Trophoblast cell (in vitro differentiated cells and primary cell): ENCODE measurements around the gene DNAAF3.

Experiments used
- DNase-seq, 2 donors: peaks; one replicate each; pipeline ENCODE4 v3.0.0-alpha.2; 2016
- H2AFZ ChIP-seq: 2 replicates; pipeline ENCODE4 v1.6.1; 2013; ENCODE audit warnings: low read length, moderate library complexity, mild to moderate bottlenecking; ENCODE audit not compliant: insufficient read depth, poor library complexity
- H2AK5ac ChIP-seq: 2 replicates; pipeline ENCODE4 v1.6.1; 2013; ENCODE audit warnings: mild to moderate bottlenecking, low read length
- H2BK120ac ChIP-seq: 2 replicates; pipeline ENCODE4 v1.6.1; 2013; ENCODE audit warnings: low read length, mild to moderate bottlenecking, moderate library complexity; ENCODE audit not compliant: insufficient read depth, poor library complexity
- H2BK12ac ChIP-seq: 2 replicates; pipeline ENCODE4 v1.6.1; 2013; ENCODE audit warnings: mild to moderate bottlenecking, low read length, moderate library complexity
- H2BK5ac ChIP-seq: 2 replicates; pipeline ENCODE4 v1.6.1; 2013; ENCODE audit warnings: low read length, low read depth, moderate library complexity, mild to moderate bottlenecking; ENCODE audit not compliant: poor library complexity
- H3K14ac ChIP-seq: 2 replicates; pipeline ENCODE4 v1.6.1; 2013; ENCODE audit warnings: mild to moderate bottlenecking, low read length
- H3K18ac ChIP-seq: 2 replicates; pipeline ENCODE4 v1.6.1; 2013; ENCODE audit warnings: mild to moderate bottlenecking, low read length
- H3K23ac ChIP-seq: 2 replicates; pipeline ENCODE4 v1.6.1; 2013; ENCODE audit warnings: low read length
- H3K27ac ChIP-seq: 2 replicates; pipeline ENCODE4 v1.5.1; 2013; ENCODE audit warnings: low read depth, mild to moderate bottlenecking, inconsistent platforms, low read length, moderate library complexity
- H3K27me3 ChIP-seq: 2 replicates; pipeline ENCODE4 v1.6.1; 2013; ENCODE audit warnings: inconsistent platforms, mild to moderate bottlenecking, low read length, moderate library complexity; ENCODE audit not compliant: insufficient read depth
- H3K36me3 ChIP-seq, 2 experiments: 1 replicate in 1 of 2; 2 replicates in 1 of 2; pipeline ENCODE4 v1.6.1; 2013; ENCODE audit warnings: low read length in 2 of 2, mild to moderate bottlenecking in 2 of 2, moderate library complexity in 1 of 2; ENCODE audit not compliant: insufficient read depth in 2 of 2, control insufficient read depth in 1 of 2
- H3K4ac ChIP-seq: 2 replicates; pipeline ENCODE4 v1.6.1; 2013; ENCODE audit warnings: low read depth, mild to moderate bottlenecking, low read length, moderate library complexity
- H3K4me1 ChIP-seq, 2 experiments: 1 replicate in 1 of 2; 2 replicates in 1 of 2; pipeline ENCODE4 v1.6.1; 2013; ENCODE audit warnings: low read length in 2 of 2, mild to moderate bottlenecking in 2 of 2, moderate library complexity in 1 of 2; ENCODE audit not compliant: insufficient read depth in 2 of 2, control insufficient read depth in 1 of 2
- H3K4me2 ChIP-seq: 2 replicates; pipeline ENCODE4 v1.6.1; 2013; ENCODE audit warnings: inconsistent platforms, mild to moderate bottlenecking, low read length, moderate library complexity
- H3K4me3 ChIP-seq: 2 replicates; pipeline ENCODE4 v1.5.1; 2013; ENCODE audit warnings: mild to moderate bottlenecking, low read depth, low read length, inconsistent platforms
- H3K79me1 ChIP-seq: one replicate; pipeline ENCODE4 v1.6.1; 2013; ENCODE audit warnings: low read length
- H3K79me2 ChIP-seq: 2 replicates; pipeline ENCODE4 v1.6.1; 2013; ENCODE audit warnings: low read length, mild to moderate bottlenecking; ENCODE audit not compliant: control insufficient read depth, insufficient read depth, poor library complexity
- H3K9ac ChIP-seq: 2 replicates; pipeline ENCODE4 v1.6.1; 2013; ENCODE audit warnings: mild to moderate bottlenecking, low read length
- H3K9me3 ChIP-seq: 2 replicates; pipeline ENCODE4 v1.6.1; 2013; ENCODE audit warnings: low read depth, mild to moderate bottlenecking, control low read depth, inconsistent platforms, low read length; ENCODE audit not compliant: insufficient read depth
- H4K12ac ChIP-seq: 2 replicates; pipeline ENCODE4 v1.6.1; 2013; ENCODE audit warnings: low read depth, mild to moderate bottlenecking, low read length, moderate library complexity
- H4K8ac ChIP-seq: 2 replicates; pipeline ENCODE4 v1.6.1; 2013; ENCODE audit warnings: low read depth, mild to moderate bottlenecking, low read length, moderate library complexity
- H4K91ac ChIP-seq: one replicate; pipeline ENCODE4 v1.6.1; 2013; ENCODE audit warnings: low read depth, mild to moderate bottlenecking, low read length, moderate library complexity
- WGBS: extraction: QIAGEN DNeasy Blood & Tissue Kit; methylation state at CpG from one replicate; pipeline ENCODE4 v1.1.7; 2013; ENCODE audit warnings: missing lambda C conversion rate; ENCODE audit not compliant: insufficient read length, insufficient coverage; ENCODE audit errors: extremely low coverage; 5-methylcytosine and 5-hydroxymethylcytosine counted together

The DNAAF3 gene

DNA sequence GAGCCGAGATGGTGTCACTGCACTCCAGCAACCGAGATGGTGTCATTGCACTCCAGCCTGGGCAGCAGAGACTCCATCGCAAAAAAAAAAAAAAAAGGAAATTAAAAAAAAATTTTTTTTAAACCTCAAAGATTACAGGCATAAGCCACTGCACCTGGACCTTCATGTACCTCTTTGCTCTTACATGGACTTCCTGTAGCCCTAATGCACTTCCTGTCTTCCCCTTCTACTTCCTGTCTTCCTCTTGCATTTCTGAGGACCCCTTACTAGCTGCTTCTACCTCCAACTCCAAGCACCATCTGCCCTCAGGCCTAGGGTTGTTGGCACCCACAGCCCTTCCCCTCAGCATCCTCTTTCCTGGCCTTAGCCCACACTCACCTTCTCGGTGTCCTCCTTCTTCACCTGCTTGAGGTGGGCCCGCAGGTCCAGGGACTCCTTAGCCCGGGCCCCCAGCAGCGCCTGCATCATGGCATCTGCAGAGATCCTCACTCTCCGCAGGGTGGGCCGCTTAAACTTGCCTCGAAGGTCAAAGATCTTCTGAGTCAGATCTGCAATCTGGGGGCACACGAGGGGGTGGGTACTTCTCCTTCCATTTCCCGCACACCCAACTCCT is 12.7 kb downstream of the DNAAF3 start:
- H3K4me1 ChIP-seq, result peaks cover 2 to 4% of the 10 kb centered on the region in 2 experiments
- H3K4ac ChIP-seq, result no peak overlapping the region
- H3K4me2 ChIP-seq, result no peak overlapping the region
- H3K79me1 ChIP-seq, result no peaks in the 10 kb centered on the region
- H4K8ac ChIP-seq, result no peak overlapping the region
- H3K79me2 ChIP-seq, result no peaks in the 10 kb centered on the region
- H2AK5ac ChIP-seq, result no peak overlapping the region
- no peak overlapping the region for H4K12ac ChIP-seq
- no peak overlapping the region for H4K91ac ChIP-seq
- H3K4me3 ChIP-seq, result no peak overlapping the region
- H3K18ac ChIP-seq, result no peak overlapping the region
- H3K9me3 ChIP-seq, result peaks cover 10% of the 10 kb centered on the region
- H3K9ac ChIP-seq, result no peak overlapping the region
- no peak overlapping the region for H2BK5ac ChIP-seq
- H3K27me3 ChIP-seq, result peaks cover 15% of the 10 kb centered on the region
- no peak overlapping the region for H2BK12ac ChIP-seq
- WGBS, result no CpG with 5 or more reads among the region's 12 CpGs
- no peak for DNase-seq
- H3K27ac ChIP-seq, result no peak overlapping the region
- H3K14ac ChIP-seq, result no peak overlapping the region
- H3K23ac ChIP-seq, result no peak overlapping the region
- no peak overlapping the region for H2BK120ac ChIP-seq
- H2AFZ ChIP-seq, result no peak overlapping the region
- H3K36me3 ChIP-seq, result no peaks in the 10 kb centered on the region

DNA sequence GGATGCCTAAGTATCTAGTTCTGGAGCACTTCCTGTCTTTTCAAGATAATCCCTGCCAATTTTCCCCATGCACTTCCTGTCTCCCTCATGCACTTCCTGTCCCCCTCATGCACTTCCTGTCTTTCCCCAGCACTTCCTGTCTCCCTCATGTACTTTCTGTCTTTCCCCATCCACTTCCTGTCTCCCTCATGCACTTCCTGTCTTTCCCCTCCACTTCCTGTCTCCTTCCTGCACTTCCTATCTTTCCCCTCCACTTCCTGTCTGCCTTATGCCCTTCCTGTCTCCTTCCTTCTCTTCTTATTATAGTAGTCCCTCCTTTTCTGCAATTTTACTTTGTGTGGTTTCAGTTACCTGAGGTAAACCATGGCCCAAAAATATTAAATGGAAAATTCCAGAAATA is 14.4 kb downstream of the DNAAF3 start:
- H3K36me3 ChIP-seq, result no peaks in the 10 kb centered on the region
- H4K8ac ChIP-seq, result no peak overlapping the region
- DNase-seq, result no peak
- no peak overlapping the region for H3K4me2 ChIP-seq
- no peak overlapping the region for H3K4ac ChIP-seq
- no peak overlapping the region for H3K27ac ChIP-seq
- H3K9me3 ChIP-seq, result peaks cover 10% of the 10 kb centered on the region
- no peak overlapping the region for H2AFZ ChIP-seq
- H3K18ac ChIP-seq, result no peak overlapping the region
- H4K12ac ChIP-seq, result no peak overlapping the region
- no peak overlapping the region for H3K9ac ChIP-seq
- no peak overlapping the region for H4K91ac ChIP-seq
- no peaks in the 10 kb centered on the region for H3K79me2 ChIP-seq
- H3K23ac ChIP-seq, result no peak overlapping the region
- no peaks in the 10 kb centered on the region for H3K79me1 ChIP-seq
- H2BK120ac ChIP-seq, result no peak overlapping the region
- no peak overlapping the region for H3K4me3 ChIP-seq
- H3K27me3 ChIP-seq, result peaks cover 12% of the 10 kb centered on the region
- no peak overlapping the region for H2BK5ac ChIP-seq
- H3K4me1 ChIP-seq, result peaks cover 2 to 4% of the 10 kb centered on the region in 2 experiments
- no peak overlapping the region for H2BK12ac ChIP-seq
- H3K14ac ChIP-seq, result no peak overlapping the region
- no peak overlapping the region for H2AK5ac ChIP-seq

DNA sequence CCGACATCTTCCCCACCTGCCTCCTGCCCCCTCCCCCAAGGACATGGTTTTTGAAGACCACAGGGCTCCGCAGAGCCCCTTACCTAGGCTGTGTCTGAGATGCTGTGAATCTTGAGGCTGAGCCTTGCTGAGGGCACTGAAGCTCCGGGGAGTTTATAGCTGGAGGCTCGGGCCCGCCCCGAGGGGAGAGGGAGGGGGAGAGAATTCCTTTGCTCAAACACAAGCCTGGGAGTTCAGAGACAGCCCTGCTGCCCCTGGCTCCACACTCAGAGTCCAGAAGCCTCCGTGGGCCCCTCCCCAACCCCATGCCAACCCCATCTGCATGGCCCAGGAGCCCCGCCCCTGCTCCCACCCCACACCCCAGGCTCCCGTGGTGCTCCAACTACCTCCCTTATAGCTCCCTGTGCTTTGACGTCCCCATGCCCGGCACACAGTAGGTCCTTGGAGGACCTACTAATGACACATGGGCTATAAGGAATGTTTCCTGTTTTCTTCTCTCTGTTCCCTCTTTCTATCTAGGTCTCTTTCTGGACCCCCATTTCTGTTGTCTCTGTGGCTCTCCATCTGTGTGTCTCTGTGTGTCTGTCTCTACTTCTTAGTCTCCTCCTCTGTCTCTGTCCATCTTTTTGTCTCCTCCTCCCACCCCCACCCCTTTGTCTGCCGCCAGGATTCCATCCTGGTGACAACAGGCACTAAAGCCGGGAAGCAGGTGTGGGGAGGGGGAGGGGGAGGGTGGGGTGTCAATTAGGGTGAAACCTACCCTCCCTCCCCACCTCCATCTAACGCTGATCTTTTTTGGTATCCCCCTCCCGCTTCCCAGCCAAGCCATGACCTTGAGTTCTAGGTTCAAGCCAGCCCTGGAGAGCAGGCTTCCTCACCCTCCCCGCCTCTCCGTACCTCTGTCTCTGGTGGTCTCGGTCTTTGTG is 17.1 kb downstream of the DNAAF3 start, which contains the start of gene TNNT1:
TNNT1 (minus strand) TSS at position 129 of the 926 bp plus-strand sequence. CDS start 2,049 bp downstream, outside the sequence.
- Histone ChIP-seq H3K4me1 (peaks cover 2 to 9% of the 10 kb centered on the region in 2 experiments), H2AFZ (no peak within 1 kb of the TSS), H4K12ac (no peak within 1 kb of the TSS), H2BK120ac (no peak within 1 kb of the TSS), H2BK12ac (no peak within 1 kb of the TSS), H3K79me1 (no peaks in the 10 kb centered on the region), H4K91ac (no peak within 1 kb of the TSS), H2BK5ac (no peak within 1 kb of the TSS), H3K79me2 (no peaks in the 10 kb centered on the region), H3K9ac (no peak within 1 kb of the TSS), H3K4ac (no peak within 1 kb of the TSS), H3K23ac (no peak within 1 kb of the TSS), H3K4me2 (no peak within 1 kb of the TSS), H3K27ac (no peak within 1 kb of the TSS), H3K4me3 (no peak within 1 kb of the TSS), H3K36me3 (no peaks in the 10 kb centered on the region), H3K14ac (no peak within 1 kb of the TSS), H3K18ac (no peak within 1 kb of the TSS), H3K9me3 (peaks cover 2% of the 10 kb centered on the region), H3K27me3 (no peaks in the 10 kb centered on the region), H2AK5ac (no peak within 1 kb of the TSS), H4K8ac (no peak within 1 kb of the TSS)
- WGBS, result no CpG with 5 or more reads among the region's 18 CpGs
- peak in 1 of 2 donors; percentile 35 for DNase-seq

DNA sequence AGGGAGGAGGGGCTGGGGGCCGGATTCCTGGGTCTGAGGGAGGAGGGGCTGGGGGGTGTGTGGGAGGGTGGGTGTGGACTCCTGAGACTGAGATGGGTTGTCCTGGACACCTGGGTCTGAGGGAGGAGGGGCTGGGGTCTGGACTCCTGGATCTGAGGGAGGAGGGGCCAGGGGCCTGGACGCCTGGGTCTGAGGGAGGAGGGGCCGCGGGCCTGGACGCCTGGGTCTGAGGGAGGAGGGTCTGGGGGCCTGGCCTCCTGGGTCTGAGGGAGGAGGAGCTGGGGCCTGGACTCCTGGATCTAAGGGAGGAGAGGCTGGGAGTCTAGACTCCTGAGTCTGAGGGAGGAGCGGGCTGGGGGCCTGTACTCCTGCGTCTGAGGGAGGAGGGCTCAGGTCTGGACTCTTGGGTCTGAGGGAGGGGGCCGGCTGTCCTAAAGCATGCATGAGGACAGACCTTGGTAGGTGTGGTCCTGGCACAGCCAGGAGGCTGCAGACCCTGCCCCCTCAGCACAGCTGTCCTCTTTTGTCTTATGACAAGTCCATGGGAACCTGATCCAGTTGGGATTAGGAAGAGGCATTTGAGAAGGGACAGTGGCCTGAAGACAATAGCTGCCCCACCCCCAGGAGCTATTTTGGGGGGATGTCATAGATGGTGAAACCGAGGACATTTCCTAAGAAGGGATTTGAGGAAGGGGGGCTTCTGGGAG is 18.7 kb downstream of the DNAAF3 start:
- no peaks in the 10 kb centered on the region for H3K79me1 ChIP-seq
- no peak overlapping the region for H3K14ac ChIP-seq
- no peaks in the 10 kb centered on the region for H3K79me2 ChIP-seq
- H4K91ac ChIP-seq, result no peak overlapping the region
- no peak overlapping the region for H2BK120ac ChIP-seq
- WGBS, result no CpG with 5 or more reads among the region's 9 CpGs
- no peak overlapping the region for H4K8ac ChIP-seq
- H3K27ac ChIP-seq, result no peak overlapping the region
- H2BK12ac ChIP-seq, result no peak overlapping the region
- H3K4me2 ChIP-seq, result no peak overlapping the region
- DNase-seq, result no peak
- H2BK5ac ChIP-seq, result no peak overlapping the region
- H2AK5ac ChIP-seq, result no peak overlapping the region
- no peaks in the 10 kb centered on the region for H3K36me3 ChIP-seq
- H3K9me3 ChIP-seq, result no peaks in the 10 kb centered on the region
- no peak overlapping the region for H3K4ac ChIP-seq
- no peak overlapping the region for H3K9ac ChIP-seq
- H3K4me1 ChIP-seq, result peaks cover 2 to 9% of the 10 kb centered on the region in 2 experiments
- no peak overlapping the region for H3K23ac ChIP-seq
- no peaks in the 10 kb centered on the region for H3K27me3 ChIP-seq
- no peak overlapping the region for H2AFZ ChIP-seq
- no peak overlapping the region for H3K18ac ChIP-seq
- no peak overlapping the region for H3K4me3 ChIP-seq
- no peak overlapping the region for H4K12ac ChIP-seq
